HFF-Myc (cell line): ENCODE results near the gene LYSMD2.
"Not testable (repeated sequence)": the region's sequence is repeated elsewhere in the genome, so short reads cannot be mapped to it uniquely, and the experiment has no call there.

ENCODE experiments used
- DNase-seq: peaks from one replicate; pipeline ENCODE4 v3.0.0-alpha.2; 2011; ENCODE audit warnings: low read depth; ENCODE audit errors: extremely low read depth
- H3K4me3 ChIP-seq: replicated peaks from 2 replicates; pipeline ENCODE4 v1.5.1; 2011; ENCODE audit warnings: low read depth, mild to moderate bottlenecking, control low read depth, low read length
- CTCF ChIP-seq: IDR thresholded peaks from 2 replicates; pipeline ENCODE4 v1.5.1; 2012; ENCODE audit warnings: mild to moderate bottlenecking, low read depth, low read length, control low read depth; ENCODE audit errors: missing control alignments

The LYSMD2 gene

GRCh38 chr15:51737522-51738305 is at the start of gene LYSMD2:
Gene LYSMD2 (minus strand): TSS chr15:51737655. CDS start chr15:51737622, 33 bp downstream.
- DNase-seq = no peak
- TF ChIP-seq CTCF = no peak
- H3K4me3 ChIP-seq = peak within 1 kb of the TSS; percentile 58

- H3K4me3 ChIP-seq, DNase-seq: not testable (repeated sequence)
These were observed 49.7 kb upstream of the LYSMD2 start for GRCh38 chr15:51787130-51787529.

- no peak for TF ChIP-seq CTCF
- no peak for DNase-seq
- no peak overlapping the region for H3K4me3 ChIP-seq
These were observed 46.5 kb upstream of the LYSMD2 start for GRCh38 chr15:51783967-51784366.

- H3K4me3 ChIP-seq = no peak overlapping the region
- peak; percentile 42 for TF ChIP-seq CTCF
- DNase-seq = no peak
These were observed 45.0 kb upstream of the LYSMD2 start for GRCh38 chr15:51782357-51782896.

GRCh38 chr15:51781506-51781905 is 44.1 kb upstream of the LYSMD2 start:
- H3K4me3 ChIP-seq = no peak overlapping the region
- DNase-seq = no peak
- TF ChIP-seq CTCF = no peak

- no peak for TF ChIP-seq CTCF
- no peak overlapping the region for H3K4me3 ChIP-seq
- no peak for DNase-seq
These were observed 43.2 kb upstream of the LYSMD2 start for GRCh38 chr15:51780636-51781035.

- peak; percentile 67 for DNase-seq
- H3K4me3 ChIP-seq = no peak overlapping the region
- TF ChIP-seq CTCF = peak; percentile 82
These were observed 39.6 kb upstream of the LYSMD2 start for GRCh38 chr15:51776952-51777569.
